Brain microvascular endothelial cell (primary cell): ENCODE measurements around the gene PDE4D.
"Not testable (repeated sequence)": the region's sequence is repeated elsewhere in the genome, so short reads cannot be mapped to it uniquely, and the experiment has no call there.

Source experiments
- DNase-seq: peaks from one replicate; pipeline ENCODE4 v3.0.0-alpha.2; 2020
- H3K27ac ChIP-seq: fragments of 250-450 bp; sonication (Bioruptor Pico); 2 replicates; pipeline ENCODE4 v1.5.1; 2020; ENCODE audit warnings: mild to moderate bottlenecking, moderate library complexity
- H3K27me3 ChIP-seq: fragments of 250-450 bp; sonication (Bioruptor Pico); replicated peaks from 2 replicates; pipeline ENCODE4 v1.5.1; 2020; ENCODE audit warnings: mild to moderate bottlenecking
- H3K36me3 ChIP-seq: fragments of 250-450 bp; sonication (Bioruptor Pico); replicated peaks from 2 replicates; pipeline ENCODE4 v1.5.1; 2020; ENCODE audit warnings: mild to moderate bottlenecking
- H3K4me3 ChIP-seq: 2 replicates; pipeline ENCODE4 v1.5.1; 2011; ENCODE audit warnings: low read depth, mild to moderate bottlenecking, control low read depth, low read length, moderate library complexity
- in situ Hi-C: cut with HindIII; loops from 2 replicates; pipeline ENCODE4 v1.10.0; 2017; ENCODE audit warnings: low sequenced_read_pairs, low pct_ligation_motif_present
- TF ChIP-seq, protein P1 (sequence below): IDR thresholded peaks from 2 replicates; pipeline ENCODE4 v1.5.1; 2011; ENCODE audit warnings: low read depth, mild to moderate bottlenecking, moderate library complexity, low read length, control low read depth, inconsistent platforms; ENCODE audit errors: missing control alignments

PDE4D gene

DNA sequence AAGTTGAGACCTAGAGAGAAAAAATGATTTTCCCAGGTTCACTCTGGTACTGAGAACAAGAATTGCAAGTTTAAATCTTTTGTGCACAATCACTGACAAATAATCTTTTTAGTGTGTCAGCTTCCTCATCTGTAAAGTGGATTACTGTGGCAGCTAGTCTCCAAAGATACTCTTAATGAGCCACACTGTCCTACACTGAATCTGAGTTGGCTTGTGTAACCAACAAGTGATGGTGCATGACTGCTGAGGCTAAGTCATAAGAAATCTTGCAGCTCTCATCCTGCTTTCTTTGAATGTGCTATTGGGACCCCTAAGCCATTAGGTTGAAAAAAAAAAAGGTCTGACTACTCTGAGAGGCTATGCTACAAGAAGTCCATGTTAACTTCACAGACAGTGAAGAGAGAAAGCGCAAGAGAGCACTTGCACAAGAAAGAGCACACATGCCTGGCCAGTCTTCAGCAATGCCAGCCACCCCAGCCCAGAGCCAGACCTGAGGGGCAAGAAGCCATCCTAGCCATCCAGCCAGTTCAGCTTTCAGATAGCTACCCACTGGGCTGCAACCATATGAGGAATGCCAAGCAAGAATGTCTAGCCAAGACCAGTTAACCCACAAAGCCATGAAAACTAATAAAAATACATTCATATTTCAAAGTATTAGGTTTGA, 891.2 kb downstream of the PDE4D start:
- no peak for DNase-seq
- TF ChIP-seq, protein P1, sequence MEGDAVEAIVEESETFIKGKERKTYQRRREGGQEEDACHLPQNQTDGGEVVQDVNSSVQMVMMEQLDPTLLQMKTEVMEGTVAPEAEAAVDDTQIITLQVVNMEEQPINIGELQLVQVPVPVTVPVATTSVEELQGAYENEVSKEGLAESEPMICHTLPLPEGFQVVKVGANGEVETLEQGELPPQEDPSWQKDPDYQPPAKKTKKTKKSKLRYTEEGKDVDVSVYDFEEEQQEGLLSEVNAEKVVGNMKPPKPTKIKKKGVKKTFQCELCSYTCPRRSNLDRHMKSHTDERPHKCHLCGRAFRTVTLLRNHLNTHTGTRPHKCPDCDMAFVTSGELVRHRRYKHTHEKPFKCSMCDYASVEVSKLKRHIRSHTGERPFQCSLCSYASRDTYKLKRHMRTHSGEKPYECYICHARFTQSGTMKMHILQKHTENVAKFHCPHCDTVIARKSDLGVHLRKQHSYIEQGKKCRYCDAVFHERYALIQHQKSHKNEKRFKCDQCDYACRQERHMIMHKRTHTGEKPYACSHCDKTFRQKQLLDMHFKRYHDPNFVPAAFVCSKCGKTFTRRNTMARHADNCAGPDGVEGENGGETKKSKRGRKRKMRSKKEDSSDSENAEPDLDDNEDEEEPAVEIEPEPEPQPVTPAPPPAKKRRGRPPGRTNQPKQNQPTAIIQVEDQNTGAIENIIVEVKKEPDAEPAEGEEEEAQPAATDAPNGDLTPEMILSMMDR: no peak
- H3K27me3 ChIP-seq: no peaks in the 10 kb centered on the region
- H3K36me3 ChIP-seq: no peaks in the 10 kb centered on the region
- in situ Hi-C loops: no loop called here
- H3K4me3 ChIP-seq: no peak overlapping the region
- H3K27ac ChIP-seq: no peak overlapping the region

DNA sequence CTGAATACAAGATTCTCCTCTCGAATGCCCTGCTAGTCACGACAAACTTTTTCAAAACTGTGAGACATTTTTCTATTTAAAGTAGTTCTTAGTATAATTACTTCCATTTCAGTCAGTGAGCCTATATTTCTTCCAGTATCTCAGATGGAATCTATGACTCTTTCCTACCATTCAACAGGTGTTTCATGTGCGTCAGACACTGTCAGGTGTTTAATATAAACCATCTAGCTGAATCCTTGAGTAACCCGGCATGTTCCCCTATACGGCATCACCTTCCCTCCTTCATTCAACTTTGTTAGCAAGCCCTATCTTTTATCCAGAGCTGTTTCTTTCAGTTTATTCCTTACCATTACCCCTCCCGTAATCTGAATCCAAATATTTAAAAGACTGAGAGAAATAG, 891.8 kb downstream of the PDE4D start:
- no peak overlapping the region for H3K4me3 ChIP-seq
- no peaks in the 10 kb centered on the region for H3K27me3 ChIP-seq
- in situ Hi-C loops: no loop called here
- no peak overlapping the region for H3K27ac ChIP-seq
- H3K36me3 ChIP-seq: no peaks in the 10 kb centered on the region
- TF ChIP-seq, protein P1: no peak
- DNase-seq: no peak

- no peaks in the 10 kb centered on the region for H3K27me3 ChIP-seq
- H3K36me3 ChIP-seq: no peaks in the 10 kb centered on the region
- in situ Hi-C loops: no loop called here
- H3K4me3 ChIP-seq: no peak overlapping the region
- no peak overlapping the region for H3K27ac ChIP-seq
- TF ChIP-seq, protein P1: no peak
- DNase-seq: no peak
These were observed 892.4 kb downstream of the PDE4D start for GRCh38 chr5:59001154-59001553.

DNA sequence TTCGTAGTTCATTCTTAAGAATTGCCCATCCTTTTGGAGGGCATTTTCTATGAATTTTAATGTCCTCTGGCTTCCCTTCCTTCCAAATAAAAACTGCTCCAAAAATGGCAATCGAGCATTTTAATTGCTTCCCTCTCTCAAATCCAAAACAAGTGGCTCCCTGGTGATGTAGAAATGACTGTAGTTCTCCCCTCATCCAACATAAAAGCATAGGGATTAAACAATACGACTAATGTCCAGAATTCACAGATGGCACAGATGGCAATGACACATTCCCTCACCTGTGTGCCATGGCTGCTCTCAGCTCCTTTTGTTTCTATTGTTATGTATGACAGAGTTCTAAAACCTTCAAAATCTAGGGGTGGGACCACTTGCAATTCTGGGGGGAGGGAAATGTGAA, 893.3 kb downstream of the PDE4D start:
- in situ Hi-C loops: no loop called here
- no peak overlapping the region for H3K4me3 ChIP-seq

DNA sequence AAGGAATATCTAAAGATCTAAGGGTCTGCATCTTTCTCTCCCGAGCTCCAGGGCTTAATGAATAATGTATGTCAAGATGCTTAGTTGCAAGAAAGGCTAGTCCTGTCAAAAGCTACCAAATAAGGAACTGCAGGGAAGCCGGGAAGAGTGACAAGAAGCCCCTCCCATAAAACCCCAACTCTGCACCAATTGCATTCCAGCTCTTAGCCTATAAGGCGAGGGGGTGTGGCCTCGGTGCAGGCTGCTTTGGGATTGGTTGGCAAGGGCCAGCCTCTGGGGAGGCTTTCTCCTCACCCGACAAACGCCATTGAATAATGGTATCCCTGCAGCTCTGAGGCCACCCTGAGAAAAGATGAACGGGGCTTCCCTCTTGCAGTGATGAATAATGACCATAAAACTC, 893.7 kb downstream of the PDE4D start:
- in situ Hi-C loops: no loop called here
- Histone ChIP-seq H3K4me3 (no peak overlapping the region), H3K27me3 (no peaks in the 10 kb centered on the region), H3K36me3 (no peaks in the 10 kb centered on the region), H3K27ac (no peak overlapping the region)
- no peak for DNase-seq
- TF ChIP-seq, protein P1: no peak

More for the DNA sequence above, 893.3 kb downstream of the PDE4D start:
- Histone ChIP-seq H3K27me3 (no peaks in the 10 kb centered on the region), H3K27ac (no peak overlapping the region), H3K36me3 (no peaks in the 10 kb centered on the region)
- no peak for DNase-seq
- TF ChIP-seq, protein P1: no peak

DNA sequence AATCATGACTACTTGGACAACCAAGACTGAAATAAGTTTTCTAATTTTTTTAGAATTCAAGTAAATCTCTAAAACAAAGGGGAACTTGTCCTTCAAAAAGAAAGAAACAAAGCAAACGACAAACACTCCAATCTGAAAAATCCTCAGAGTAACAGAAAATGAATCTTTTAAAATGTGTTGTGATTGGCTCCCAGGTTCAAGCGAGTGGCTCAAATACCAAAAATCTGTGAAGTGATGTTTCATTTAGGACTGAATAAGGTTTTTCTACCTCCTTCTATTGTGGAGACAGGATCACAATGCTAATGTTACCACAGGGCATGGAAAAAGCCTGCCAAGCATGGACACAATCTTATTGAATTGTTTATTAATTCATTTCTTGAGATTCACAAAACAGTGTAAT, 895.0 kb downstream of the PDE4D start:
- Histone ChIP-seq H3K36me3 (no peaks in the 10 kb centered on the region), H3K27ac (no peak overlapping the region), H3K4me3 (no peak overlapping the region), H3K27me3 (no peaks in the 10 kb centered on the region)
- TF ChIP-seq, protein P1: no peak
- in situ Hi-C loops: no loop called here
- DNase-seq: no peak

- DNase-seq, in situ Hi-C loops, H3K4me3 ChIP-seq, H3K27ac ChIP-seq, H3K27me3 ChIP-seq, H3K36me3 ChIP-seq: not testable (repeated sequence)
These were observed 897.7 kb downstream of the PDE4D start for GRCh38 chr5:58995779-58996178.
